Ovary (tissue), 3 donors: Measurements from ENCODE around the gene AIFM2.

Experiments used
- POLR2A ChIP-seq: fragments of 450-650 bp; IDR thresholded peaks from one replicate; pipeline ENCODE4 v1.6.1; 2017; ENCODE audit warnings: antibody characterized with exemption, mild to moderate bottlenecking, moderate library complexity
- TF ChIP-seq, protein P1 (sequence below), 3 donors: fragments of 450-650 bp in 2 of 3; fragments of 200-600 bp in 1 of 3; IDR thresholded peaks; one replicate each; pipeline versions ENCODE4 v1.5.1 to v1.8.0; 2016 to 2022; ENCODE audit warnings: antibody characterized with exemption in 3 of 3, mild to moderate bottlenecking in 1 of 3
- donor health status: DM: no; HTN: no; CAD: no.

DNA sequence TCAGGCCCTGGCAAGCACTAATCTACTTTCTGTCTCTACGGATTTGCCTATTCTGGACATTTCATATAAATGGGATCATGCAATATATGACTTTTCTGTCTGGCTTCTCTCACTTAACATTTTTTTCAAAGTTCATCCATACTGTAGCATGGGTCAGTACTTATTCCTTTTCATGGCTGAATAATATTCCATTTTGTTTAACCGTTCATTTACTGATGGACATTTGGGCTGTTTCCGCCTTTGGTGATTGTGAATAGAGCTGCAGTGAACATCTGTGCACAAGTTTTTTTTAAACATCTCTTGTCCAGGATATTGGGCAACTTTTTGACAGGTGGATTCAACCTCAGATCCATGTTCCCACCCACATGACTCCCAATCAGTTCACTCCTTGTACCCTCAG is 31.0 kb downstream of the AIFM2 start:
- TF ChIP-seq POLR2A, result no peak
- TF ChIP-seq, protein P1, sequence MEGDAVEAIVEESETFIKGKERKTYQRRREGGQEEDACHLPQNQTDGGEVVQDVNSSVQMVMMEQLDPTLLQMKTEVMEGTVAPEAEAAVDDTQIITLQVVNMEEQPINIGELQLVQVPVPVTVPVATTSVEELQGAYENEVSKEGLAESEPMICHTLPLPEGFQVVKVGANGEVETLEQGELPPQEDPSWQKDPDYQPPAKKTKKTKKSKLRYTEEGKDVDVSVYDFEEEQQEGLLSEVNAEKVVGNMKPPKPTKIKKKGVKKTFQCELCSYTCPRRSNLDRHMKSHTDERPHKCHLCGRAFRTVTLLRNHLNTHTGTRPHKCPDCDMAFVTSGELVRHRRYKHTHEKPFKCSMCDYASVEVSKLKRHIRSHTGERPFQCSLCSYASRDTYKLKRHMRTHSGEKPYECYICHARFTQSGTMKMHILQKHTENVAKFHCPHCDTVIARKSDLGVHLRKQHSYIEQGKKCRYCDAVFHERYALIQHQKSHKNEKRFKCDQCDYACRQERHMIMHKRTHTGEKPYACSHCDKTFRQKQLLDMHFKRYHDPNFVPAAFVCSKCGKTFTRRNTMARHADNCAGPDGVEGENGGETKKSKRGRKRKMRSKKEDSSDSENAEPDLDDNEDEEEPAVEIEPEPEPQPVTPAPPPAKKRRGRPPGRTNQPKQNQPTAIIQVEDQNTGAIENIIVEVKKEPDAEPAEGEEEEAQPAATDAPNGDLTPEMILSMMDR (IDR thresholded peaks at IDR 0.05), result no peak
